Activated T-cell treated with anti-CD3 and anti-CD28 coated beads, Interleukin-2, amount 50 U/mL, for 1 hour (primary cell): ENCODE results near the gene CCS.
"Not testable (repeated sequence)": the region's sequence is repeated elsewhere in the genome, so short reads cannot be mapped to it uniquely, and the experiment has no call there.

Experiments
- DNase-seq: peaks from one replicate; pipeline ENCODE4 v3.0.0-alpha.2; 2020

Gene CCS

GRCh38 chr11:66631883-66632282 lies 38.9 kb downstream of the CCS start:
- DNase-seq, result no peak

GRCh38 chr11:66632952-66633351 lies 40.0 kb downstream of the CCS start:
- DNase-seq, result no peak

- no peak for DNase-seq
These were observed 43.4 kb downstream of the CCS start for GRCh38 chr11:66636411-66636810.

- no peak for DNase-seq
These were observed 44.7 kb downstream of the CCS start for GRCh38 chr11:66637557-66638176.

GRCh38 chr11:66638177-66639065 lies 45.4 kb downstream of the CCS start, which contains the start of gene RBM4:
Gene RBM4, plus strand, starts transcription at chr11:66638703. Its CDS starts 1,009 bp downstream, at chr11:66639712.
- DNase-seq, result peak; percentile 89

GRCh38 chr11:66639066-66639813 lies 46.3 kb downstream of the CCS start:
- DNase-seq, result no peak

- DNase-seq, result not testable (repeated sequence)
These were observed 46.9 kb downstream of the CCS start for GRCh38 chr11:66639814-66640340.

- DNase-seq, result no peak
These were observed 48.8 kb downstream of the CCS start for GRCh38 chr11:66641834-66642233.

GRCh38 chr11:66643745-66644437 lies 50.9 kb downstream of the CCS start:
- DNase-seq, result no peak

GRCh38 chr11:66646828-66647227 lies 53.8 kb downstream of the CCS start:
- DNase-seq, result no peak

GRCh38 chr11:66649903-66650302 lies 56.9 kb downstream of the CCS start:
- DNase-seq, result no peak

- no peak for DNase-seq
These were observed 58.0 kb downstream of the CCS start for GRCh38 chr11:66651016-66651415.

GRCh38 chr11:66652651-66653050 lies 59.7 kb downstream of the CCS start:
- no peak for DNase-seq

- DNase-seq, result no peak
These were observed 60.1 kb downstream of the CCS start for GRCh38 chr11:66653123-66653522.
